Kidney (tissue), 14 donors: ENCODE data around the gene APOL1. TPM values are rescaled to one million over a fixed set of nuclear protein-coding genes. Genes with fewer than 3 reads are reported as not detected.
A peak's percentile ranks its signal among the peaks of the same experiment; 100 is the strongest.

Source experiments
- DNase-seq, 5 donors: peaks; one replicate each; pipeline ENCODE4 v3.0.0-alpha.2; 2013 to 2020
- FAIRE-seq: peaks from 2 replicates; lab custom pipeline; 2012; peaks lifted over from hg19 to GRCh38; lab: Jason Lieb, UNC
- H3K27ac ChIP-seq, 2 donors: one replicate each; pipeline ENCODE4 v1.7.0; 2013; ENCODE audit warnings: low read depth in 2 of 2, low read length in 2 of 2, inconsistent platforms in 1 of 2
- H3K27me3 ChIP-seq: one replicate; pipeline ENCODE4 v1.7.1; 2013; ENCODE audit warnings: low read length, inconsistent platforms; ENCODE audit not compliant: control insufficient read depth, insufficient read depth
- H3K36me3 ChIP-seq, 3 donors: one replicate each; pipeline versions ENCODE4 v1.7.0 to v1.7.1; 2013; ENCODE audit warnings: low read length in 3 of 3, control low read depth in 1 of 3, inconsistent platforms in 1 of 3; ENCODE audit not compliant: insufficient read depth in 3 of 3, control insufficient read depth in 2 of 3
- H3K4me1 ChIP-seq, 3 donors: one replicate each; pipeline versions ENCODE4 v1.7.0 to v1.7.1; 2013; ENCODE audit warnings: low read length in 3 of 3, inconsistent platforms in 1 of 3, low read depth in 1 of 3; ENCODE audit not compliant: control insufficient read depth in 2 of 3, insufficient read depth in 2 of 3
- H3K4me3 ChIP-seq, 3 donors: one replicate each; pipeline versions ENCODE4 v1.7.0 to v1.8.1; 2013; ENCODE audit warnings: low read length in 3 of 3, control low read depth in 1 of 3, inconsistent platforms in 1 of 3
- H3K9ac ChIP-seq, 3 donors: one replicate each; pipeline versions ENCODE4 v1.7.0 to v1.7.1; 2013; ENCODE audit warnings: low read length in 3 of 3, control low read depth in 1 of 3, inconsistent platforms in 1 of 3
- H3K9me3 ChIP-seq, 3 donors: one replicate each; pipeline versions ENCODE4 v1.7.0 to v1.7.1; 2013; ENCODE audit warnings: low read length in 3 of 3, control low read depth in 1 of 3, inconsistent platforms in 1 of 3; ENCODE audit not compliant: control insufficient read depth in 2 of 3, insufficient read depth in 1 of 3
- CTCF ChIP-seq: IDR thresholded peaks from 3 replicates; pipeline ENCODE4 v1.5.1; 2012; ENCODE audit warnings: mild to moderate bottlenecking, moderate library complexity, borderline replicate concordance; ENCODE audit not compliant: insufficient read depth; ENCODE audit errors: extremely low read depth
- intact Hi-C: fragments of 100-400 bp; cut with DNase I; formaldehyde crosslinking; loops from one replicate; pipeline ENCODE4 v1.11.1; 2022
- polyA plus RNA-seq: library from polyadenylated mRNA; stranded (reverse); fragments of 350-450 nt; fragmentation: Illumina TruSeq; extraction: RNeasy Lipid Tissue Mini Kit (QIAGEN cat#74804); gene quantifications from one replicate; pipeline ENCODE4 v1.2.3, GENCODE V29; 2014; ENCODE audit warnings: low read depth, low replicate concordance; ENCODE audit not compliant: insufficient read depth
- total RNA-seq: library from RNA; stranded (reverse); fragmentation: NEBNext Ultra II Directional; extraction: Animal tissue kit (Norgen Biotek cat#: 25700); gene quantifications from one replicate; pipeline ENCODE4 v1.2.1, GENCODE V29; 2021
- donor health status: control.
- donor health status: control.
- donor health status: control.
- donor health status: control.
- donor health status: control.
- donor health status: DM: yes; HTN: yes; CAD: no.
- donor health status: Normal renal cell carcinoma (clear cell type).

APOL1 gene
- total and polyA plus RNA-seq, 2 donors from 2014 or later: 51.8 to 160 TPM

- Histone ChIP-seq H3K36me3 (no peaks in the 10 kb centered on the region), H3K27me3 (no peaks in the 10 kb centered on the region), H3K27ac (no peak overlapping the region), H3K9ac (no peak overlapping the region), H3K4me3 (no peak overlapping the region), H3K4me1 (peaks cover 0 to 8% (median 5%) of the 10 kb centered on the region in 3 donors), H3K9me3 (no peaks in the 10 kb centered on the region)
- intact Hi-C loops: no loop called here
- no peak for FAIRE-seq
- DNase-seq: no peak
- TF ChIP-seq CTCF: no peak
These were observed 34.2 kb upstream of the APOL1 start for GRCh38 chr22:36218648-36219193.

DNA sequence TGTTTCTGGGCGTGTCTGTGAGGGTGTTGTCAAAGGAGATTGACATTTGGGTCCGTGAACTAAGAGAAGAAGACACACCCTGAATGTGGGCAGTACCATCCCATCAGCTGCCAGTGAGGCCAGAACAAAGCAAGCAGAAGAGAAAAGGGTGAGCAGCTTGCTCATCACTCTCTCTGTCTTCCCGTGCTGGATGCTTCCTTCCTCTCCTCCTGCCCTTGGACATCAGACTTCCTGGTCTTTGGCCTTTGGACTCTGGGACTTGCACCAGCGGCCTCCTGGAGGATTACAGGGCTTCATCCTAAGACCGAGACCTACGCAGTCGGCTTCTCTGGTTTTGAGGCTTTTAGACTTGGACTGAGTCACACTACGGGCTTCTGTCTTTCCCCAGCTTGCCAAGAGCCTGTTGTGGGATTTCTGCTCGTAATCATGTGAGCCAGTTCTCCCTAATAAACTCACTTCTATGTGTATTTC, 32.4 kb upstream of the APOL1 start:
- no peaks in the 10 kb centered on the region for H3K27me3 ChIP-seq
- no peak for TF ChIP-seq CTCF
- H3K4me3 ChIP-seq: no peak overlapping the region
- FAIRE-seq (no peak), DNase-seq (peak in 1 of 5 donors; percentile 28)
- H3K27ac ChIP-seq: no peak overlapping the region
- intact Hi-C loops: no loop called here
- H3K36me3 ChIP-seq: no peaks in the 10 kb centered on the region
- H3K9ac ChIP-seq: no peak overlapping the region
- no peaks in the 10 kb centered on the region for H3K9me3 ChIP-seq
- peaks cover 0 to 3% (median 0%) of the 10 kb centered on the region in 3 donors for H3K4me1 ChIP-seq

DNA sequence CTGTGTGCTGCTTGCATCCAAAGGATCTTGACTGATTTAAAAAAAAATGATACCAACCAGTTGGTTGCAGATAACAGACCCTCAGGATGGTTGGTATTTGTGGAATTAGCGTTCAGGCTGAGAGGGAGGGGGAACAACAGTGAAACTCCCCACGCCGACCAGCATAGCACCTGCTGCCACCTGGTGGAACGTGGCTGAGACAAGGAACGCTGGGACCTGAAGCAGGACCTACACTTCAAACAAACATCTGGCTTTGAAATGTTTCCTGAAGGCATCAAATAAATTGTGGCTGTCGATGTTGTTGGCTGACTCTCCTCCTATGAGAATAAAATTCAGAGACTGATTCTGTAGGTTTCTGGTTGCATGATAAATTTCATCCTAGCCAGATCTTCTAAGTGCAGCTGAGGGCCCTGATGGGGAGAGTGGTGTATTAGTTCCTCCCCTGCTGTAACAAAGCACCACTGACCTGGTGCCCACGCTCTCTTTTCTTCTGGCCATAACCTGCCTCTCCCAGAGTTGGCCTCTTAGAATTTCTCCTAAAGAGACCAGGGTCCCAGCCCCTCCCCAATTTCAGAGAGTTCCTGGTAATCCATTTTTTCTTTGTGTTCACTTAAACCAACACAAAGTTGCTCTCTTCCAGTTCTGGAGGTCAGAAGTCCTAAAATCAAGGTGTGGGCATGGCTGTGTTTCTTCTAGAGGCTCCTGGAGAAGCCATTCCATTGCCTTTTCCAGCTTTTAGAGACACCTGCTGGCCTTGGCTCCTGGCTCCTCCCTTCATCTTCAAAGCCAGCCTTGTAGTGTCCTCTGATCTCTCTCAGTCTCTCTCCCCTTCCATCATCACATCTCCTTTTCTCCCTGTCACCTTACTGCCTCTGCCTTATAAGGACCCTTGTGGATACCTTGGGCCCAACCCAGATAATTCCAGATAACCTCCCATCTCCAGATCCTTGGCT, 30.9 kb upstream of the APOL1 start:
- TF ChIP-seq CTCF: peak; percentile 71
- no peaks in the 10 kb centered on the region for H3K36me3 ChIP-seq
- H3K4me3 ChIP-seq: no peak overlapping the region
- H3K4me1 ChIP-seq: peaks cover 0 to 3% (median 0%) of the 10 kb centered on the region in 3 donors
- intact Hi-C loops: no loop called here
- H3K27me3 ChIP-seq: no peaks in the 10 kb centered on the region
- FAIRE-seq: no peak
- H3K27ac ChIP-seq: no peak overlapping the region
- no peak overlapping the region for H3K9ac ChIP-seq
- DNase-seq: peak in 4 of 5 donors; percentile 57 to 84 (median 64)
- H3K9me3 ChIP-seq: no peaks in the 10 kb centered on the region
